Ishikawa (cell line): ENCODE results near the gene MSX1.

Experiments used
- CEBPB ChIP-seq: IDR thresholded peaks from 2 replicates; pipeline ENCODE4 v1.6.1; 2012
- EP300 ChIP-seq: IDR thresholded peaks from 2 replicates; pipeline ENCODE4 v1.6.1; 2012; ENCODE audit warnings: borderline replicate concordance
- MAX ChIP-seq: IDR thresholded peaks from 2 replicates; pipeline ENCODE4 v1.6.1; 2012
- RAD21 ChIP-seq: IDR thresholded peaks from 2 replicates; pipeline ENCODE4 v1.6.1; 2012; ENCODE audit warnings: low read depth
- TAF1 ChIP-seq: IDR thresholded peaks from 2 replicates; pipeline ENCODE4 v1.6.1; 2012; ENCODE audit warnings: low read depth, mild to moderate bottlenecking
- TEAD4 ChIP-seq: IDR thresholded peaks from 2 replicates; pipeline ENCODE4 v1.6.1; 2012
- YY1 ChIP-seq: IDR thresholded peaks from 2 replicates; pipeline ENCODE4 v1.6.1; 2012; ENCODE audit warnings: low read depth
- ZBTB7A ChIP-seq: IDR thresholded peaks from 2 replicates; pipeline ENCODE4 v1.6.1; 2012; ENCODE audit warnings: low read depth
- TF ChIP-seq, protein P1 (sequence below): IDR thresholded peaks from 2 replicates; pipeline ENCODE4 v1.6.1; 2012; ENCODE audit warnings: low read depth, mild to moderate bottlenecking
- TF ChIP-seq, protein P2 (sequence below): IDR thresholded peaks from 2 replicates; pipeline ENCODE4 v1.6.1; 2012

DNA sequence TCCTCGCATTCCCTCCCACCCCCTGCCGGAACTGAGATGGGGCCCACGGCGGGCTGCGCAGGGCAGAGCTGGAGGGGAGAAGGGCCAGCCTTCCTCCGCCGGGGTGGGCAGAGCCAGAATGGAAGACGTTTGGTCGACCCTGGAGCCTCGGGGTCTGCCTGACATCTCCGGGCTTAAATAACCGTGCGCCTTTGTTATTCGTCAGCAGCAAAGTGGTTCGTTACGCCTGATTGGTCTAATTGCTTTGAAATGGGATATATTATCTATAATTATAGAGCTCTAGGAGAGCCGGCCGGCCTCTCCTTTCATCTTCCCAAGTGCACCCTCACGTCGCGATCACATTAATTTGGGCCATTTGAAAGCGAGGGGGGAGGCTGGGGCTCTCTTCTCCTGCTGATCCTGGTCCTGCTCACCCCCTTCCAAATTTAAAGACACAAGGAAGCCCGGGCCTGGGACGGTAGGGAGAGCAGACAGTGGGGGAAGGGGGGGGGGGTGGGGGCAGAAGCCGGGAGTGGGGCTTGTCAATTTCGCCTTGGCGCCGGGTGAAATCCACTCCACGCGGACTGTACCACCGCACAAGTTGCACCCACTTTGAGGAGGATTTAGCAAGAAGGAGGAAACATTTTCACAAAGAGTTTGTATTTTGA, 4.7 kb upstream of the MSX1 start:
- TF ChIP-seq TEAD4 (no peak), TAF1 (no peak), EP300 (no peak), MAX (no peak), ZBTB7A (no peak), YY1 (no peak), RAD21 (no peak), CEBPB (no peak)
- TF ChIP-seq, protein P1, sequence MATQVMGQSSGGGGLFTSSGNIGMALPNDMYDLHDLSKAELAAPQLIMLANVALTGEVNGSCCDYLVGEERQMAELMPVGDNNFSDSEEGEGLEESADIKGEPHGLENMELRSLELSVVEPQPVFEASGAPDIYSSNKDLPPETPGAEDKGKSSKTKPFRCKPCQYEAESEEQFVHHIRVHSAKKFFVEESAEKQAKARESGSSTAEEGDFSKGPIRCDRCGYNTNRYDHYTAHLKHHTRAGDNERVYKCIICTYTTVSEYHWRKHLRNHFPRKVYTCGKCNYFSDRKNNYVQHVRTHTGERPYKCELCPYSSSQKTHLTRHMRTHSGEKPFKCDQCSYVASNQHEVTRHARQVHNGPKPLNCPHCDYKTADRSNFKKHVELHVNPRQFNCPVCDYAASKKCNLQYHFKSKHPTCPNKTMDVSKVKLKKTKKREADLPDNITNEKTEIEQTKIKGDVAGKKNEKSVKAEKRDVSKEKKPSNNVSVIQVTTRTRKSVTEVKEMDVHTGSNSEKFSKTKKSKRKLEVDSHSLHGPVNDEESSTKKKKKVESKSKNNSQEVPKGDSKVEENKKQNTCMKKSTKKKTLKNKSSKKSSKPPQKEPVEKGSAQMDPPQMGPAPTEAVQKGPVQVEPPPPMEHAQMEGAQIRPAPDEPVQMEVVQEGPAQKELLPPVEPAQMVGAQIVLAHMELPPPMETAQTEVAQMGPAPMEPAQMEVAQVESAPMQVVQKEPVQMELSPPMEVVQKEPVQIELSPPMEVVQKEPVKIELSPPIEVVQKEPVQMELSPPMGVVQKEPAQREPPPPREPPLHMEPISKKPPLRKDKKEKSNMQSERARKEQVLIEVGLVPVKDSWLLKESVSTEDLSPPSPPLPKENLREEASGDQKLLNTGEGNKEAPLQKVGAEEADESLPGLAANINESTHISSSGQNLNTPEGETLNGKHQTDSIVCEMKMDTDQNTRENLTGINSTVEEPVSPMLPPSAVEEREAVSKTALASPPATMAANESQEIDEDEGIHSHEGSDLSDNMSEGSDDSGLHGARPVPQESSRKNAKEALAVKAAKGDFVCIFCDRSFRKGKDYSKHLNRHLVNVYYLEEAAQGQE, result no peak
- TF ChIP-seq, protein P2, sequence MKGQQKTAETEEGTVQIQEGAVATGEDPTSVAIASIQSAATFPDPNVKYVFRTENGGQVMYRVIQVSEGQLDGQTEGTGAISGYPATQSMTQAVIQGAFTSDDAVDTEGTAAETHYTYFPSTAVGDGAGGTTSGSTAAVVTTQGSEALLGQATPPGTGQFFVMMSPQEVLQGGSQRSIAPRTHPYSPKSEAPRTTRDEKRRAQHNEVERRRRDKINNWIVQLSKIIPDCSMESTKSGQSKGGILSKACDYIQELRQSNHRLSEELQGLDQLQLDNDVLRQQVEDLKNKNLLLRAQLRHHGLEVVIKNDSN, result no peak
